ENCODE data around the gene ATXN7L1. TPM values are rescaled to one million over a fixed set of nuclear protein-coding genes. Genes with fewer than 3 reads are reported as not detected.
"Not testable (repeated sequence)": the region's sequence is repeated elsewhere in the genome, so short reads cannot be mapped to it uniquely, and the experiment has no call there.

The ATXN7L1 gene
- polyA plus RNA-seq, 1 experiment, result 2.7 TPM

DNA sequence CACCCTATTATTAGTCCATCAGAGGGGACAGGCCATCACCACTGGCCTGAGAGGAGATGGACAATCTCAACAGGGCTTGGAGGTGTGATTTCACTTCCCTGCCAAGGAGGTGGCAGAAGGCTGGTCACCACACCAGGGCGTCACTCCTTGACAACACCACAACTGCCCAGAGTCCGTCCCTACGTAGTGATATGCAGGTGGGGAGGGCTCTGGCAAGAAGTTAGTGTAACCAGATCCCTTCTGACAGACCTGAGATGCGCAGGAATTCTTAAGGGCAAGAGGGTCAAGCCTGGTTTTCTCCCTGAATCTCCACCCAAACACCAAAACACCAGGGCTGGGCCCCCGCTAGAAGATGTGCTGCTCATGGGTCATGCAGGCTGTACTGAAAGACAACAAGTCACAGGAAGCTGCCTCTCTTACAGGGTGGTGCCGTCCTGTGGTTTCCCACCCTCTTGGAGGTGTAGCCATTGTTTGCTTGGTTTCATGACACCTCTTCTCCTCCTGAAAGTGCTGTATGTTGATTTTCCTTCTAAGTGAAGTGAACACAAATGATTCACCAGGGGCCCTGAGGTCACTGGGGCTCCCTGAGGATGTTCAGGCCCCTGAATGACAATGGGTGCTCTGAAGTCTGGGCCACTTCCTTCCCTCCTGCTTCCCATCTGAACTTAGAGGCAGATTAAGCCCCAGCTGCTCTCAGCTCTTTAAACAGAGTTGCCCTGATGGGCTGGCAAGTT is 27.1 kb downstream of the ATXN7L1 start:
- POLR2A ChIA-PET, result no interaction called here
- no peak overlapping the region for H3K4me3 ChIP-seq (ENCODE audit: low read depth, low read length)
- no peaks in the 10 kb centered on the region for H3K36me3 ChIP-seq (ENCODE audit: control insufficient read depth, insufficient read depth, low read length)
- H3K27me3 ChIP-seq (ENCODE audit: control insufficient read depth, insufficient read depth, low read length), result no peaks in the 10 kb centered on the region
- CTCF ChIA-PET, result no interaction called here
- TF ChIP-seq, protein P1, sequence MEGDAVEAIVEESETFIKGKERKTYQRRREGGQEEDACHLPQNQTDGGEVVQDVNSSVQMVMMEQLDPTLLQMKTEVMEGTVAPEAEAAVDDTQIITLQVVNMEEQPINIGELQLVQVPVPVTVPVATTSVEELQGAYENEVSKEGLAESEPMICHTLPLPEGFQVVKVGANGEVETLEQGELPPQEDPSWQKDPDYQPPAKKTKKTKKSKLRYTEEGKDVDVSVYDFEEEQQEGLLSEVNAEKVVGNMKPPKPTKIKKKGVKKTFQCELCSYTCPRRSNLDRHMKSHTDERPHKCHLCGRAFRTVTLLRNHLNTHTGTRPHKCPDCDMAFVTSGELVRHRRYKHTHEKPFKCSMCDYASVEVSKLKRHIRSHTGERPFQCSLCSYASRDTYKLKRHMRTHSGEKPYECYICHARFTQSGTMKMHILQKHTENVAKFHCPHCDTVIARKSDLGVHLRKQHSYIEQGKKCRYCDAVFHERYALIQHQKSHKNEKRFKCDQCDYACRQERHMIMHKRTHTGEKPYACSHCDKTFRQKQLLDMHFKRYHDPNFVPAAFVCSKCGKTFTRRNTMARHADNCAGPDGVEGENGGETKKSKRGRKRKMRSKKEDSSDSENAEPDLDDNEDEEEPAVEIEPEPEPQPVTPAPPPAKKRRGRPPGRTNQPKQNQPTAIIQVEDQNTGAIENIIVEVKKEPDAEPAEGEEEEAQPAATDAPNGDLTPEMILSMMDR (IDR thresholded peaks at IDR 0.05; ENCODE audit: insufficient read depth, low read depth, low read length), result no peak
- no peak for DNase-seq (ENCODE audit: low read depth)

DNA sequence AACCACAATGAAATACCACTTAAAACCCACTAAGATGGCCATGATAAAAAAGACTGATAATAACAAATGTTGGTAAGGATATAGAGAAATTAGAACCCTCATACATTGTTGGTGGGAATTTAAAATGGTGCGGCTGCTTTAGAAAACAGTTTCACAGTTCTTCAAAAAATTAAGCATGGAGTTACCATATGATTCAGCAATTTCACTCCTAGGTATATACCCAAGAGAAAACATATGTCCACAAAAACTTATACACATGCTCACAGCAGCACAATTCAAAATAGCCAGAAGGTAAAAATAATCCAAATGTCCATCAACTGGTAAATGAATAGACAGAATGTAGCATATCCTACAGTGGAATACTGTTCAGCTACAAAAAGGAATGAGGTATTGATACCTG is 30.0 kb downstream of the ATXN7L1 start:
- no peaks in the 10 kb centered on the region for H3K36me3 ChIP-seq (ENCODE audit: control insufficient read depth, insufficient read depth, low read length)
- TF ChIP-seq, protein P1 (IDR thresholded peaks at IDR 0.05; ENCODE audit: insufficient read depth, low read depth, low read length), result no peak
- no peaks in the 10 kb centered on the region for H3K27me3 ChIP-seq (ENCODE audit: control insufficient read depth, insufficient read depth, low read length)
- ChIA-PET POLR2A (no interaction called here), CTCF (interaction anchor here (0.6 kb wide), 1 partner anchor 166 kb away, joined by 4 read pairs; no protein-coding TSS in a partner anchor)
- no peak overlapping the region for H3K4me3 ChIP-seq (ENCODE audit: low read depth, low read length)
- no peak for DNase-seq (ENCODE audit: low read depth)

DNA sequence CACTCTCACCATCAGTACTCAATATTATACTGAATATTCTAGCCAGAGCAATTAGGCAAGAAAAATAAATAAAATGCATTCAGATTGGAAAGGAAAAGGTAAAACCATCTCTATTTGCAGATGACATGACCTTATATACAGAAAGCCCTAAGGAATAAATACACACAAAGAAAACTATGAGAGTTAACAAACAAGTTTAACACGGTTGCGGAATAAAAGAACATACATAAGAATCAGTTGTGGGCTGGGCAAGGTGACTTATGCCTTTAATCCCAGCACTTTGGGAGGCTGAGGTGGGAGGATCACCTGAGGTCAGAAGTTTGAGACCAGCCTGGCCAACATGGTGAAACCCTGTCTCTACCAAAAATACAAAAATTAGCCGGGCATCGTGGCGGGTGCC is 31.7 kb downstream of the ATXN7L1 start:
- DNase-seq (ENCODE audit: low read depth); CTCF ChIA-PET; POLR2A ChIA-PET; H3K36me3 ChIP-seq (ENCODE audit: control insufficient read depth, insufficient read depth, low read length); H3K27me3 ChIP-seq (ENCODE audit: control insufficient read depth, insufficient read depth, low read length); H3K4me3 ChIP-seq (ENCODE audit: low read depth, low read length): not testable (repeated sequence)

DNA sequence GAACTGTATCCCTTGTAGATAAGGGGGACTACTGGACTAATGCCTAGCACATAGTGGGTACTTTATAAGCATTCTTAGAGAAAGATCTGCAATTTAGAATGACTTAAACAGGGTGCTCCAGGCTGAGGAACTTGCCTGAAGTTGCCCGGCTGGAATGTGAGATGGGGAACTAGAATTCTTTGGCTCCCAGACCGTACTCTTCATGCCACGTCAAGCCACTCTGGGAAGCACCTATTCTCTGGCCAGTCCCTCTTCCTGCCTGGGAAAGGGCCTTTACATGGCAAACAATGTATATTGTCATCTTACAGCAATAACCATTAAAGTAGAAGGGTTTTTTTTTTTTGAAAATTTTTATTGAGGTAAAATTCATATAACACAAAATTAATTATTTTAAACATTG is 34.5 kb downstream of the ATXN7L1 start:
- no peaks in the 10 kb centered on the region for H3K27me3 ChIP-seq (ENCODE audit: control insufficient read depth, insufficient read depth, low read length)
- ChIA-PET POLR2A (no interaction called here), CTCF (no interaction called here)
- H3K4me3 ChIP-seq (ENCODE audit: low read depth, low read length), result no peak overlapping the region
- H3K36me3 ChIP-seq (ENCODE audit: control insufficient read depth, insufficient read depth, low read length), result no peaks in the 10 kb centered on the region
- TF ChIP-seq, protein P1 (IDR thresholded peaks at IDR 0.05; ENCODE audit: insufficient read depth, low read depth, low read length), result no peak
- no peak for DNase-seq (ENCODE audit: low read depth)

DNA sequence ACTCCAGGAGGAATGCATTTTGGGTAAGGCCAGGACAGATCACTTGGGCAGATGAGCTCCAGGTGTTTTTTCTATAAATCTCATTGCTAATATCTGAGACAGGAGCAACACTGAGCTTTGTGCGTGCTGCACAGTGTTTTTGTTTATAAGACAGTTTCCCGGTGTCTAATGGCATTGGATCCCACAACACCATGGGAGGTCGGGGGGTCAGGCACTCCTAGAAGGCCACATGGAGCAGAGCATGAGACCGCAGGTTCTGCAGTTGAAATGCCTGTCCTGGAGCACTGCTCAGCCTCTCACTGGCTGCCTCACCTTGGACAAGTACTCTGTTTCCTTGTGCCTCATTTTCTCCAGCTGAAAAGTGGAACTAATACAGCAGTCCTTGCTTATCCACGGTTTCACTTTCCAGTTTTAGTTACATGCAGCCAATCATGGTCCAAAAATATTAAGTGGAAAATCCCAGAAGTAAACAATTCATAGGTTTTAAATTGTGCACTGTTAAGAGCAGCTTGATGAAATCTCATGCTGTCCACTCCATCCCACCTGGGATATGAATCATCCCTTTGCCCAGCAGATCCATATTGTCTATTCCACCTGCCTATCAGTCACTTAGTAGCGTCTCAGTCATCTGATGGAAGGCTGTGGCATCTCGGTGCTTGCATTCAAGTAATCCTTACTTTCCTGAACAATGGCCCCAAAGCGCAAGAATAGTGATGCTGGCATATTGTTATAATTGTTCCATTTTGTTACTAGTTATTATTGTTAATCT is 35.2 kb downstream of the ATXN7L1 start:
- Histone ChIP-seq H3K27me3 (ENCODE audit: control insufficient read depth, insufficient read depth, low read length) (no peaks in the 10 kb centered on the region), H3K4me3 (ENCODE audit: low read depth, low read length) (no peak overlapping the region), H3K36me3 (ENCODE audit: control insufficient read depth, insufficient read depth, low read length) (no peaks in the 10 kb centered on the region)
- no peak for DNase-seq (ENCODE audit: low read depth)
- POLR2A ChIA-PET, result no interaction called here
- CTCF ChIA-PET, result no interaction called here
- TF ChIP-seq, protein P1 (IDR thresholded peaks at IDR 0.05; ENCODE audit: insufficient read depth, low read depth, low read length), result no peak

All from BJ (cell line).